T47D (cell line): ENCODE data around the gene GNB1L.

Experiments
- DNase-seq, 2 experiments: peaks; one replicate each; pipeline versions ENCODE4 v3.0.0 to v3.0.0-alpha.2; 2011 to 2012; ENCODE audit warnings: low read depth in 1 of 2, low spot score in 1 of 2
- JUND ChIP-seq: IDR thresholded peaks from 2 replicates; pipeline ENCODE4 v1.6.1; 2012; ENCODE audit warnings: low read depth
- in situ Hi-C: cut with HindIII; loops from 2 replicates; pipeline ENCODE4 v1.10.0; 2016; ENCODE audit warnings: low sequenced_read_pairs, low pct_unique_long_range_greater_than_20kb

GNB1L gene

DNA sequence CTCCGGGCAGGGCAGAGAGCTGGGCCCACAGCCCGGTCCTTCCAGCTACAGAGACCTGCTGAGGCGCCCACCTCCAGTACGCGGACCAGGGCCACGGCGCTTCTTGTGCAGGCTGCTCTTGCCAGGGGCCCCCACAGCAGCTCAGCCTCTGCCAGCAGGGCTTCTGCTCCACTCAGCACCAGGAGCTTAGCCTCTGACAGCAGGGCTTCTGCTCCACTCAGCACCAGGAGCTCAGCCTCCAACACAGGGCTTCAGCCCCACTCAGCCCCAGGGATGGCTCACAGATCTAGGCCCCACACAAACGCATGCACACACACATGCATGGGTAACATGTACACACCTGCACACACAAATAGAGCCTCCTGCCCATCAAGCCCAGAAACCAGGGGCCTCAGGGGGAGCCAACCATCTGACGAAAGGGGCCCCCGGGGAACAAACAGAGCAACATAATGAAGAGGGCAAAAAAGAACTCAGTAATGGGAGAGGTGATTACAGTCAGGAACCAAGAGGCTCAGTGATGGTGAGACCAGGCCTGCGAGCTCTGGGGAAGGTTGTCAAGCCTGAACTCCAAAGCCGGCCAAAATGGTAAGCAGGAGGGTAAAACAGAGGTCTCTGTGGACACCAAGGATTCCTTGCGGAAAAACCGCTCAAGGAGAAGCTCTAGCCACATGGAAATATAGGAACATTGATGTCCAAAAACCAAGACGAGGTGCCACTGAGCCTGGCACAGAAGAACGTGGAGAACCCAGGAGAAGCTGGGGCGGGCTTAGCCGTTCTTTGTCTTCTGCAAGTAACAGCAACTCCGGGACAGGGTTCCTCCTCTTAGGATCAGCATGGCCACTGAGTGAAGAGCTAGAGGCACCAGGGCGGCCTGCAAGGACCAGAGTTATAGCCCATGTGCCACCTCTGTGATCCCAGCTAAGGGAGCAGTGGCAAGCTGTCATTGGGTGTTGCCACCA is 46.5 kb downstream of the GNB1L start:
- no peak for TF ChIP-seq JUND
- in situ Hi-C loops = no loop called here
- no peak for DNase-seq

DNA sequence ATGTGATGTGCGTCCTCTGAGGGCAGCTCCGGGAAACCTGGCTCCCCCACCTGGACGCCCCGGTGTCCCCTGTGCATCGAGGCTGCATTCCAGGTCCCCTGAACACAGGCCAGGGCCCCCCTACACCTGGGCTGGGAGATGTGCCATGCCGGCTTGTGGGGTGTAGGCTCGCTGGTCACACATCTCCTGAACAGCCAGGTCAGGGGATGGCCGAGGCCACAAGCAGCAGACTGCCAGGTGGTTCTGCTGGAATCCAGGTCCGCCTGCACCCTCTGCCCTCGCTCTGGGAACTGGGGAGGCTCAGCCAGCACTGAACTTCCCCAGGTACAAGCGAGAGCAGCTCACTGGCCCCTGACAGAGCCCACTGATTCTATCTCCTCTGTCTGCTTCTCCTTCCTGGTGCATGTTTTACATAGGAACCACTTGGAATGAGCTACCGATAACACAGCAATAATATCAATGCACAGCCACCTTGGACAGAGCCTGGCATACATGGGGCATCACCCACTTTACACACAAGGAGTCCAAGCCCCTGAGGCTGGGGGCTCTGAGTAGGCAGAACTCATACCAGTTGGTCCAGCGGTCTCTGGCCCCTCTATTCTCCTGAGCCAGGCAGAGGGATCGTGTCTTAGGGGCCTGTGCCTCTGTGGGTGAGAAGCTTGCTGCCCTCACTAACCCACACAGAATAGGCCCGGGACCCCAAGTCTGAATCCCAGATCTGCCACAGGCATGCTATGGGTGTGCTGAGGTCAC is 47.3 kb downstream of the GNB1L start:
- TF ChIP-seq JUND = no peak
- in situ Hi-C loops = no loop called here
- DNase-seq = no peak

DNA sequence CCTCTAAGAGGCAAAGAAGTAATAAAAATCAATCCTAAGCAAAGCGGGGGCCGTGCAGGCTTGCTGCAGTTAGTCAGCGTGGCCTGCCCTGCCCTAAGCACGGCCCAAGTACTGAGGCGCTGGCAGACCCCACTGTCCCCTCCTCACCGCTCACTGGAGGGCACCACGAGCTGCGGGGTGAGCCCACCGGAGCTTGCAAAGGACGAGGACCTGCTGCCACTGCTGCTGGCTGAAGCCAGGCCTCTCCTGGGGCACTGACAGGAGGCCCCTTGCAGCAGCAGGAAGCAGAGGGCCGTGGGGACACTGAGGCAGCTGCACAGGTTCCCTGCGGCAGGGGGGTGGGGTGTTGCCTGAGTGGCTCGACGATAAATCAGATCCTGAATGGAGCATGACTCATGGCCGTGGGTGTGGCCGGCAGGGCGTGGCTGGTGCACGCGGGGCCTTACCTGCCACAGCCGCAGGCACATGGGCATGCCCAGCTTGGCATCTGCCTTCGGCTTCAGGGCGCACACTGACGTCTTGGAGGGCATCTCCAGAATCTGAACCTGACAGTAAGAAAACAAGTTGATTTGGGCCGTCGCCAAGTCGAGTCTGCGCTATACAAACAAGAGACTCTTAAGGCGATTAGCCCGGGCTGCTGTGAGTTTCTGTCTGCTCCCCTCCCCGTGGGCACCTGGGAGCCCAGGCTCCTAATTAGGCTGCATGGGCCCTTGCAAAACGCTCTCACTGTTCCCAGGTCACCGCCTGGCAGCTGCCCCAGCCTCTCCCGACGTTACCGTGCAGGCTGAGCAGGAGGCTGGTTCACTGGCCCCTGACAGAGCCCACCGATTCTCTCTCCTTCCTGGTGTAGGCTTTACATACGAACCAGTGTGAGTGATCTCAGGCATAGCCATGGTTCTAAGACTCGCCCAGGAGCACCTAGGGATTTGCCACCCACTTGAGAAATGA is 48.2 kb downstream of the GNB1L start:
- no peak; the same call in 1 of the 2 replicates for TF ChIP-seq JUND
- in situ Hi-C loops = no loop called here
- DNase-seq = peak; percentile 69 to 72

GRCh38 chr22:19805821-19806212 is 48.9 kb downstream of the GNB1L start:
- in situ Hi-C loops = no loop called here

GRCh38 chr22:19803736-19804267 is 50.9 kb downstream of the GNB1L start:
- in situ Hi-C loops = no loop called here
- DNase-seq = no peak
- TF ChIP-seq JUND = no peak

More at GRCh38 chr22:19805821-19806212, 48.9 kb downstream of the GNB1L start:
- TF ChIP-seq JUND = no peak
- DNase-seq = peak in 1 of 2 experiments; percentile 16

DNA sequence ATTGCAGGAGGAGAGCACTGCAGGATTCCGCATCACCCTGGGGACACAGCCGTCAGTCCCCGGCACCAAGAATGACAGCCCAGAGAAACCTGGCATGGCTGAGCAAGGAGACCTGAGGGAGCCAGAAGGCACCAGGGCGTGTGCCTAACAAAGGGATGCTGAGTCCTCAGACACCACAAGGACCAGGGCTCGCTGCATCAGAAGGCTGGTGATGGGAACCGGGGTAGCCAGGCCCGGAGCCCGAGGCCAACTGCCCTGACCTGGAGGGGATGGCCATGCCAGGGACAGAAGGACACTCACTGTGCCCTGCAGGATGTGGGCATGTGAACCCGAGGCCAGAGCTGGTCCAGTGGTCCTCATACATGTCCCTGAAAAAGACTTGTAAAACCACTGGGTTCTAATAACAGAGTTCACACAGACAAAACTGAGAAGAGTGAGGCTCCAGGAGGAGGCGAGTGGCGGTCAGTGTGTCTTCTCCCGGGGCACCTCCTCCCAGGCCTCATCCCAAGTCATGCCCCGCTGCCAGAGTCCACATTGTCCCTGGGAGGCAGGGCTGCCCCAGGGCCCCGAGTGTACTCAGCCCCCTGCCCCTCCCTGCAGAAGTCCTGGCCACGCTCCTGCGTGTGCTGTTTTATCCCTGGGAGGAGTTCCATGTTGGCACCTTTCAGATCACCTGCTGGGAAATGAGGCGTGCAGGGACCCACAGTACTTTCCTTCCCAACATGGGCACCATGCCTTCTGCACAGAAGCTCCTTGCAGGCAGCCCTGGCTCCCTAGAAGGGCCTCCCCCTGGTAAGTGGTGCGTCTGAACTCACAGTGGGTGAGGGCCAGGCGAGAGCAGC is 51.6 kb downstream of the GNB1L start:
- in situ Hi-C loops = no loop called here
- no peak for DNase-seq
- no peak for TF ChIP-seq JUND

DNA sequence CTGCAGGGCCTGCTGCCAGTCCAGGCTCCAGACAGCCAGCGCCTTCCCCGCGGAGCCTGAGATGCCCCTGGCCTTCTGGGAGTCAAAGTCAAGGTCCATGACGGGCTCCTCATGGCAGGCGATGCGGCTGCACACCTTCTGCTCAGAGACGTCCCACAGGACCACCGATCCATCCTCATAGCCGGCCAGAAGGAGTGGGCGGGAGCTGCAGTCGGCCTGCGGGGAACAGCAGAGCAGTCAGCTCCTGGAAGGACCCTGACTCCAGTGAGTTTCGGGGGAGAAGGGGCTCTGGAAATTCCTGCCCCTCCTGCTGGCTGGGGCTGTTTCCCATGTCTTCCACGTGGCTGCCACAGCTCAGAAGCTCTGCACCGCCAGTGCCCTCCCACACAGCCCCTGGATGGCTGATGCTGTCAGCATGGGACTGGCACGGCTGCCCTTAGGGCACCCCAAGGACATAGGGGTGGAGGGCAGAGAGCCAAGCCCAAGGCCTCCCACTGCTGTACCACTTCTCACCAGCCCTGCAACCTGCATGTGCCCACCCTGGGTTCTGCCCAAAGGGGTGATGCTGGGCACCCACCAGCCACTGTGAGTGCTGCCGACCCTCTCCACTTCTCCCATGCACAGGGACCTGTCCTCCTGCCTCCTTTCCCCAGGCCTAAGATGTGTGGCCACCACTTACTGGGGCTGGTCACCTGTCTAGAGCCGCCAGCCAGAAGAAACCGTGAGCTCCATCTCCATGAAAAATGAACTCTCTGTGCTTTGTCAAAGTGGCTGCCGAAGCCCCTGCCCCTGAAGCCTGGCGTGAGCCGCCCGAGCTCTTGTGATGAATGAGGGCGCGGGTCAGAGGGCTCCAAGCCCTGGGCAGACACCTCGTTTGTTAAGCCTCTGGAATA is 52.4 kb downstream of the GNB1L start:
- in situ Hi-C loops = no loop called here
- no peak for DNase-seq
- no peak for TF ChIP-seq JUND

GRCh38 chr22:19801340-19802000 is 53.2 kb downstream of the GNB1L start:
- in situ Hi-C loops = no loop called here
- DNase-seq = no peak
- no peak for TF ChIP-seq JUND

DNA sequence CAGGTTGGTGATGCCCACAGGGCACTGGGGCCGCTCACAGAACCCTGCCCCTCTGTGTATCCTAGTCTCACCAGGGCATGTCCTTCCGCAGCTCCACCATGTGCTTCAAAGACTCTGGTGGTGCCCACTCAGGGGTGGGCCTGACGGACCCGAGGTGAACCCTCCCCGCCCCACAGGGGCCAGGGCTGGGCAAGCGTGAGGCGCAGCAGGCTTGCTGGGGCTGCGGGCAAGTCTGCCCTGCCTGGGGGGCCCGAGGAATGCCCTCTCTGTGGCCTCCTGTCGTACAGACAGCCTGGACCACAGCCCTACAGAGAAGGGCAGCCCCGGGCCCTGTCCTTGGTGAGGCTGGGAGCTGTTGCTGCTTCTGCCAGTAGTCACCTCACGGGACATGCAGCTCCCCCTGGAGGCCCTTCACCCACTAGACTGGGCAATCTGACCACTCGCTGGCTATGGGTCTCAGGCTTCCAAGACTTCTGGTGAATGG is 53.9 kb downstream of the GNB1L start:
- in situ Hi-C loops = no loop called here
- TF ChIP-seq JUND = no peak
- peak in 1 of 2 experiments; percentile 48 for DNase-seq

DNA sequence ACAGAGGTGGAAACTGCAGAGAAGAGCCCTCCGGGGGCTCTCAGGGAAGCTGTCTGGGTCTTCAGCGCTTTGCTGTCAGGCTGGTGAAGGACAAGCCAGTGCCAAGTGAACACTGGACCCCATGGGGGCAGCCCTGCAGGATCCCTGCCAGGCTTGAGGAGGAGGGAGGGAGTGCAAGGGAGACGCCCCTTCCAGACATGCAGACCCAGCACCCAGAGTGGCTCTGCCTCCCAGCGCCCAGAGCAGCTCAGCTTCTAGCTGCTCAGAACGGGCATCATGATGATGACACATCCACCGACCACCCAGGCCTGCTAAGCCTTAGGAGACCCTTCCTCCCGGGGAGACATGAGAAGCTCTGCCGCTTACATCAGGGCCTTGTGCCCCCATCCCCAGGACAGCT is 54.4 kb downstream of the GNB1L start:
- no peak for TF ChIP-seq JUND
- in situ Hi-C loops = no loop called here
- no peak for DNase-seq
